B cell (primary cell): Measurements from ENCODE around the gene TTC4. TPM values are rescaled to one million over a fixed set of nuclear protein-coding genes. Genes with fewer than 3 reads are reported as not detected.

ENCODE experiments used
- ATAC-seq: fragments of 200-7000 bp; cut with Tn5 transposase; one replicate; pipeline ENCODE4 v1.10.0; 2021; ENCODE audit warnings: low read depth, mild to moderate bottlenecking, moderate number of reproducible peaks, moderate library complexity
- CTCF ChIA-PET: fragments of 350-600 bp; sonication (Branson Sonifier 250); formaldehyde crosslinking; loops from one replicate; lab custom pipeline; 2021; ENCODE audit warnings: antibody characterized with exemption, inconsistent platforms; lab: Charles Lee
- POLR2A ChIA-PET: fragments of 350-600 bp; sonication (Branson Sonifier 250); formaldehyde crosslinking; loops from one replicate; lab custom pipeline; 2021; ENCODE audit warnings: antibody characterized with exemption; lab: Charles Lee
- DNase-seq: peaks from one replicate; pipeline ENCODE4 v3.0.0; 2013
- H2AFZ ChIP-seq: 2 replicates; pipeline ENCODE4 v1.6.1; 2012; ENCODE audit warnings: mild to moderate bottlenecking, low read depth, low read length; ENCODE audit not compliant: insufficient read depth, poor library complexity, severe bottlenecking
- H3K27ac ChIP-seq, 2 donors: 1 replicate in 1 of 2; 2 replicates in 1 of 2; pipeline ENCODE4 v1.5.1; 2012 to 2013; ENCODE audit warnings: low read length in 2 of 2, mild to moderate bottlenecking in 2 of 2, moderate library complexity in 1 of 2
- H3K27me3 ChIP-seq, 4 experiments: fragments of 200-600 bp in 1 of 4; sonication (generic) in 1 of 4; replicated peaks in 1 of 4; 1 replicate in 2 of 4; 2 replicates in 2 of 4; pipeline versions ENCODE4 v1.6.1 to v1.7.0; 2013 to 2016; ENCODE audit warnings: low read length in 3 of 4, mild to moderate bottlenecking in 2 of 4, mixed read lengths in 1 of 4, moderate library complexity in 1 of 4; ENCODE audit not compliant: insufficient read depth in 4 of 4, control insufficient read depth in 3 of 4; ENCODE audit errors: control extremely low read depth in 1 of 4
- H3K36me3 ChIP-seq, 2 experiments: replicated peaks in 1 of 2; 1 replicate in 1 of 2; 2 replicates in 1 of 2; pipeline versions ENCODE4 v1.6.1 to v1.7.1; 2013; ENCODE audit warnings: low read length in 1 of 2; ENCODE audit not compliant: insufficient read depth in 2 of 2, control insufficient read depth in 1 of 2; ENCODE audit errors: control extremely low read depth in 1 of 2, extremely low read depth in 1 of 2
- H3K4me1 ChIP-seq, 2 donors: fragments of 200-600 bp in 1 of 2; sonication (generic) in 1 of 2; 1 replicate in 1 of 2; 2 replicates in 1 of 2; pipeline versions ENCODE4 v1.5.1 to v1.6.1; 2013 to 2017; ENCODE audit warnings: low read length in 2 of 2; ENCODE audit not compliant: control insufficient read depth in 2 of 2, insufficient read depth in 2 of 2
- H3K4me2 ChIP-seq: replicated peaks from 2 replicates; pipeline ENCODE3; 2012; ENCODE audit warnings: mild to moderate bottlenecking, low read depth, low read length; ENCODE audit not compliant: poor library complexity, severe bottlenecking
- H3K4me3 ChIP-seq, 5 experiments: fragments of 200-600 bp in 1 of 5; sonication (generic) in 1 of 5; 1 replicate in 3 of 5; 2 replicates in 2 of 5; pipeline versions ENCODE4 v1.5.1 to v1.7.0; 2011 to 2016; ENCODE audit warnings: low read length in 4 of 5, mild to moderate bottlenecking in 4 of 5, low read depth in 2 of 5, control low read depth in 1 of 5, moderate library complexity in 1 of 5; ENCODE audit not compliant: insufficient read depth in 1 of 5; ENCODE audit errors: control extremely low read depth in 1 of 5, extremely low read depth in 1 of 5
- H3K79me2 ChIP-seq: fragments of 200-600 bp; sonication (generic); one replicate; pipeline ENCODE4 v1.6.0; 2016; ENCODE audit warnings: low read length; ENCODE audit not compliant: control insufficient read depth, insufficient read depth
- H3K9ac ChIP-seq: fragments of 200-600 bp; sonication (generic); 2 replicates; pipeline ENCODE4 v1.6.1; 2017; ENCODE audit warnings: mild to moderate bottlenecking, low read length, moderate library complexity
- H3K9me3 ChIP-seq, 3 donors: one replicate each; pipeline versions ENCODE4 v1.6.1 to v1.7.1; 2013; ENCODE audit warnings: low read length in 2 of 3; ENCODE audit not compliant: control insufficient read depth in 2 of 3, insufficient read depth in 1 of 3; ENCODE audit errors: control extremely low read depth in 1 of 3
- H4K20me1 ChIP-seq: 2 replicates; pipeline ENCODE4 v1.6.0; 2012; ENCODE audit warnings: mild to moderate bottlenecking, low read length; ENCODE audit not compliant: insufficient read depth, control insufficient read depth, poor library complexity, severe bottlenecking
- H3K27ac Mint-ChIP-seq: one replicate; pipeline ENCODE4 v1.8.0; 2021; ENCODE audit warnings: mixed read lengths
- H3K27me3 Mint-ChIP-seq: one replicate; pipeline ENCODE4 v1.8.0; 2021; ENCODE audit warnings: mixed read lengths
- H3K4me1 Mint-ChIP-seq: one replicate; pipeline ENCODE4 v1.8.0; 2021; ENCODE audit warnings: mixed read lengths
- H3K4me3 Mint-ChIP-seq: one replicate; pipeline ENCODE4 v1.8.0; 2021; ENCODE audit warnings: mixed read lengths
- H3K9me3 Mint-ChIP-seq: one replicate; pipeline ENCODE4 v1.8.0; 2022; ENCODE audit warnings: mixed read lengths; ENCODE audit not compliant: insufficient read depth
- CTCF ChIP-seq: fragments of 200-600 bp; IDR thresholded peaks from one replicate; pipeline ENCODE4 v1.8.0; 2022; ENCODE audit warnings: antibody characterized with exemption, mild to moderate bottlenecking
- EZH2 ChIP-seq: IDR thresholded peaks from 2 replicates; pipeline ENCODE4 v1.6.1; 2012; ENCODE audit warnings: borderline replicate concordance, low read depth, mild to moderate bottlenecking, moderate library complexity, low read length; ENCODE audit not compliant: insufficient read depth, poor library complexity, severe bottlenecking
- WGBS: methylation state at CpG from one replicate; pipeline ENCODE4 v1.1.5; 2013; ENCODE audit warnings: missing lambda C conversion rate; ENCODE audit not compliant: insufficient coverage; 5-methylcytosine and 5-hydroxymethylcytosine counted together
- intact Hi-C: fragments of 100-400 bp; cut with micrococcal nuclease; formaldehyde crosslinking; loops from one replicate; pipeline ENCODE4 v1.10.0; 2022
- polyA plus RNA-seq: library from polyadenylated mRNA; depleted of rRNA; stranded (reverse); fragments of >200 nt; gene quantifications from 2 replicates; pipeline ENCODE4 v1.2.3, GENCODE V29; 2012
- total RNA-seq, 2 donors: library from RNA; stranded (reverse); fragments of 120-200 nt in 1 of 2; gene quantifications; 1 replicate in 1 of 2; 2 replicates in 1 of 2; pipeline versions ENCODE4 v1.2.3 to v1.2.4, GENCODE V29; 2013 to 2022

The TTC4 gene
- total and polyA plus RNA-seq, 2 donors (not counting 1 experiment from before 2014, with no cell fraction given) = 9.9 to 23.9 TPM

GRCh38 chr1:54788459-54788858 is 72.8 kb downstream of the TTC4 start:
- intact Hi-C loops = no loop called here
- POLR2A ChIA-PET = interaction anchor here (0.7 kb wide), 1 partner anchor 757 kb away, joined by 3 read pairs; no protein-coding TSS in a partner anchor

More at GRCh38 chr1:54788459-54788858, 72.8 kb downstream of the TTC4 start:
- Histone ChIP-seq H3K27ac (no peak overlapping the region), H3K36me3 (peaks cover 0 to 12% of the 10 kb centered on the region in 2 experiments), H3K4me1 (no peaks in the 10 kb centered on the region), H3K79me2 (no peaks in the 10 kb centered on the region), H3K4me2 (no peak overlapping the region), H2AFZ (no peak overlapping the region), H3K9me3 (peaks cover 0 to 13% (median 4%) of the 10 kb centered on the region in 3 donors), H4K20me1 (no peaks in the 10 kb centered on the region), H3K4me3 (no peak overlapping the region), H3K9ac (no peak overlapping the region), H3K27me3 (no peaks in the 10 kb centered on the region)
- ATAC-seq (no peak), DNase-seq (no peak)
- Mint-ChIP-seq H3K27ac (no peak overlapping the region), H3K9me3 (peaks cover 3% of the 10 kb centered on the region), H3K27me3 (no peaks in the 10 kb centered on the region), H3K4me1 (no peaks in the 10 kb centered on the region), H3K4me3 (no peak overlapping the region)
- CTCF ChIA-PET = interaction anchor here (0.6 to 1.3 kb wide), 2 partner anchors 13 to 15 kb away, joined by 4 to 6 read pairs; partner anchors contain the start of gene TTC22
- no CpG with 5 or more reads among the region's 5 CpGs for WGBS
- TF ChIP-seq EZH2 (no peak), CTCF (no peak)
